Gastrocnemius medialis (tissue), 4 donors: ENCODE data around the gene FADD.

Experiments used
- CTCF ChIP-seq, 5 experiments: fragments of 450-650 bp in 3 of 5; fragments of 200-600 bp in 2 of 5; sonication (generic) in 2 of 5; IDR thresholded peaks in 4 of 5; conservative IDR thresholded peaks in 1 of 5; 1 replicate in 4 of 5; 2 replicates in 1 of 5; pipeline ENCODE4 v1.5.1; 2016 to 2019; ENCODE audit warnings: antibody characterized with exemption in 5 of 5, mild to moderate bottlenecking in 3 of 5, moderate library complexity in 3 of 5
- POLR2A ChIP-seq, 2 donors: fragments of 450-650 bp; IDR thresholded peaks; one replicate each; pipeline ENCODE4 v1.6.1; 2017; ENCODE audit warnings: antibody characterized with exemption in 2 of 2, mild to moderate bottlenecking in 2 of 2, moderate library complexity in 2 of 2

GRCh38 chr11:70233962-70234361 lies 30.9 kb downstream of the FADD start:
- TF ChIP-seq POLR2A (IDR thresholded peaks at IDR 0.05) (no peak), CTCF (IDR thresholded peaks at IDR 0.05 in 4 of 5, conservative IDR thresholded peaks at IDR 0.05 in 1 of 5) (no peak)
